HG02759 (cell line): ENCODE measurements around the gene IQGAP3.
A peak's percentile ranks its signal among the peaks of the same experiment; 100 is the strongest.

ENCODE experiments used
- ATAC-seq: cut with Tn5 transposase; IDR thresholded peaks from one replicate; pipeline ENCODE4 v1.9.1; 2021; ENCODE audit warnings: mild to moderate bottlenecking, moderate library complexity; ENCODE audit not compliant: unreplicated experiment

The IQGAP3 gene

GRCh38 chr1:156497743-156498431 is 74.5 kb downstream of the IQGAP3 start:
- ATAC-seq: no peak

GRCh38 chr1:156497078-156497742 is 75.2 kb downstream of the IQGAP3 start:
- ATAC-seq: no peak

- ATAC-seq: no peak
Measured at GRCh38 chr1:156496211-156496761, 76.1 kb downstream of the IQGAP3 start.

- no peak for ATAC-seq
Measured at GRCh38 chr1:156495401-156496140, 76.8 kb downstream of the IQGAP3 start.

- no peak for ATAC-seq
Measured at GRCh38 chr1:156494309-156494895, 78.0 kb downstream of the IQGAP3 start.

- no peak for ATAC-seq
Measured at GRCh38 chr1:156493742-156494141, 78.6 kb downstream of the IQGAP3 start.

GRCh38 chr1:156493154-156493631 is 79.2 kb downstream of the IQGAP3 start:
- ATAC-seq: no peak

GRCh38 chr1:156492591-156493080 is 79.7 kb downstream of the IQGAP3 start:
- no peak for ATAC-seq

- no peak for ATAC-seq
Measured at GRCh38 chr1:156492013-156492590, 80.3 kb downstream of the IQGAP3 start.

GRCh38 chr1:156491151-156491949 is 81.0 kb downstream of the IQGAP3 start:
- ATAC-seq: no peak

- no peak for ATAC-seq
Measured at GRCh38 chr1:156490401-156491032, 81.8 kb downstream of the IQGAP3 start.

GRCh38 chr1:156489935-156490293 is 82.5 kb downstream of the IQGAP3 start:
- ATAC-seq: no peak

- peak; percentile 26 for ATAC-seq
Measured at GRCh38 chr1:156489166-156489934, 83.0 kb downstream of the IQGAP3 start.

- peak; percentile 63 for ATAC-seq
Measured at GRCh38 chr1:156488566-156489165, 83.7 kb downstream of the IQGAP3 start.

GRCh38 chr1:156487862-156488261 is 84.5 kb downstream of the IQGAP3 start:
- ATAC-seq: no peak

GRCh38 chr1:156486421-156487344 is 85.7 kb downstream of the IQGAP3 start:
- no peak for ATAC-seq

- no peak for ATAC-seq
Measured at GRCh38 chr1:156485984-156486383, 86.4 kb downstream of the IQGAP3 start.
